ENCODE data around the gene IQSEC1. TPM values are rescaled to one million over a fixed set of nuclear protein-coding genes. Genes with fewer than 3 reads are reported as not detected.

Gene IQSEC1
- total RNA-seq, 6 experiments from 2014 or later: 21.1 to 25.1 (median 21.9) TPM

DNA sequence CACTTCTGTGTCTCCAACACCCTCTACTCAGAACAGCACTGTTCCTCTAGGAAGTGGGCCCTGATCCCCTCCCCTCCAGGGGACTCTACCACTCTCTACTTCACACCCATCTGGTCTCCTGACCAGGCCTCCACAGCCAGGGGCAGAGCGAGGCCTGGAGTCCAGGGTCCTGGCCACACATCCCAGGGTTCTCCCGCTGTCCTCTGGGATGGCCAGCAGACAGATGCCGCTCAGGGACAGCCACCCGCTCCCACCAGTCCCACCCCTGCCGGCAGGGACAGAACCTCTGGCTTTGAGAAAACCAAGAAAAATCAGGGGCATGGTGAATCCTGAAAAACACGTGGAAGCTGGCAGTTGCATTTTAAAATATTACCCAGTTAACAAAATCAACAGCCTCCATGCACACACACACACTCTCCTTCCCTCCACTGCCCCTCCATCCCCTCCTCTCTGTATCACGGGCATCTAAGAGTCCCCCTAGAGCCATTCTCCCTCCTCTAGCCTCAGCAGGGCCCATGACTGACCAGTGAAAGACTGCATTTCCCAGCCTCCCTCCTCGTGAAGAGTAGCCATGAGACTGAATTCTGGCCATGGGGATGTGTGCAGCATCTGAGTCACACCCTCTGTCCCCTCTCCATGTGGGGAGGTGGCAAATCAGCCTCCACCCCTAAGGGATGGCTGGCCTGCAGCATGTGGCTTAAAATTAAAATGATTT, 32.1 kb upstream of the IQSEC1 start:
- Mint-ChIP-seq H3K9me3 (no peaks in the 10 kb centered on the region), H3K4me3 (no peak overlapping the region), H3K27me3 (ENCODE audit: insufficient read depth) (peaks cover 43% of the 10 kb centered on the region), H3K36me3 (ENCODE audit: low read depth) (no peaks in the 10 kb centered on the region), H3K27ac (peak overlapping the region; percentile 20; the same call in 1 of the 2 replicates), H3K4me1 (ENCODE audit: low read depth) (peaks cover 29% of the 10 kb centered on the region)
- DNase-seq: no peak
- TF ChIP-seq, protein P1, sequence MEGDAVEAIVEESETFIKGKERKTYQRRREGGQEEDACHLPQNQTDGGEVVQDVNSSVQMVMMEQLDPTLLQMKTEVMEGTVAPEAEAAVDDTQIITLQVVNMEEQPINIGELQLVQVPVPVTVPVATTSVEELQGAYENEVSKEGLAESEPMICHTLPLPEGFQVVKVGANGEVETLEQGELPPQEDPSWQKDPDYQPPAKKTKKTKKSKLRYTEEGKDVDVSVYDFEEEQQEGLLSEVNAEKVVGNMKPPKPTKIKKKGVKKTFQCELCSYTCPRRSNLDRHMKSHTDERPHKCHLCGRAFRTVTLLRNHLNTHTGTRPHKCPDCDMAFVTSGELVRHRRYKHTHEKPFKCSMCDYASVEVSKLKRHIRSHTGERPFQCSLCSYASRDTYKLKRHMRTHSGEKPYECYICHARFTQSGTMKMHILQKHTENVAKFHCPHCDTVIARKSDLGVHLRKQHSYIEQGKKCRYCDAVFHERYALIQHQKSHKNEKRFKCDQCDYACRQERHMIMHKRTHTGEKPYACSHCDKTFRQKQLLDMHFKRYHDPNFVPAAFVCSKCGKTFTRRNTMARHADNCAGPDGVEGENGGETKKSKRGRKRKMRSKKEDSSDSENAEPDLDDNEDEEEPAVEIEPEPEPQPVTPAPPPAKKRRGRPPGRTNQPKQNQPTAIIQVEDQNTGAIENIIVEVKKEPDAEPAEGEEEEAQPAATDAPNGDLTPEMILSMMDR (IDR thresholded peaks at IDR 0.05): no peak

DNA sequence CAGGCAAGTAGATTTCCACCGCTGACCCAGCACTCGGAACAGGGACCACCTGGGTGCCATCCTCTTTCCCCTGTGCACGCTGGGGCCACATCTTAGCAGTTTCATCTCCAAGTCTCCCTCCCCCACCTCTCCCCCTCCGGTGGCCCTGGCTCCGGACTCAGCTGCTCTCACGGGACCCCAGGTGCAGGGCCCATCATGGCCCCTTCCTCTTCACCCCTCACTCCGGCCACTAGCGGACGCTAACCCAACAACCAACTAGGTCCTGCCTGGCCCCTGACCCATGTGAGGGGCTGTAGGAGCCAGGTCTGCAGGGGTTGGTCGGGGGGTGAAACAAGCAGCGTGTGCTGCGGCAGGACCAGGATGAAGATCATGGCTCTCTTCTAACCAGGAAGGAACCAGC, 31.3 kb upstream of the IQSEC1 start:
- DNase-seq: no peak
- H3K27ac Mint-ChIP-seq: no peak overlapping the region
- H3K36me3 Mint-ChIP-seq (ENCODE audit: low read depth): no peaks in the 10 kb centered on the region
- no peaks in the 10 kb centered on the region for H3K9me3 Mint-ChIP-seq
- no peak overlapping the region for H3K4me3 Mint-ChIP-seq
- TF ChIP-seq, protein P1 (IDR thresholded peaks at IDR 0.05): no peak
- H3K4me1 Mint-ChIP-seq (ENCODE audit: low read depth): peaks cover 28% of the 10 kb centered on the region
- H3K27me3 Mint-ChIP-seq (ENCODE audit: insufficient read depth): peaks cover 44% of the 10 kb centered on the region

DNA sequence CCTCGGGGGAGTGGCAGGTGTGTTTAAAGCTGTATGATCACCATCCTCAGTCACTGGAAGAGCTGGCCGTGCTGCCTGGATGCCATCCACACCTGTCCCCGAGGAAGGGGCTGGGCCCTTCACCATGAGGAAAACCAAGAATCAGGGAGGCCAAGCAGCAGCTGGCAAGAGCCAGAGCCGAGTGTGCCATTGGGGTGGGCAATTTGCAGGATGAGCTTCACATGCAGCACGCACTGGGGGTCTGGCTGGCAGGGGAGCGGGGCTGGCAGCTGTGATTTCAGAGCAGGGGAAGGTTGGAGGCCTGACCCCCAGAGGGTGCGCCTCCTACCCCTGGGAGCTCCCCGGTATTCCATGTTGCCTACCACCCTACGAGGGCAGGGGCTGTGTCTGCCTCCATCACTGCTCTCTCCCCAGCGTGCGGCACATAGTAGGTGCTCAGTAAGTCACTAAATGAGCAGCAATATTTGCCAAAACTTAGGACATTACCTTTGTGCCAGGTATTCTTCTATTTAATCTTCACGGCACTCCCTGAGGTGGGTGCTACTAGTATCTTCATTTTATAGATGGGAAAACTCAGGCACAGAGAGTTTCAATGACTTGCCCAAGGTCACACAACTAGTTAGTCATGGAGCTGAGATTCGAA, 30.3 kb upstream of the IQSEC1 start:
- no peaks in the 10 kb centered on the region for H3K9me3 Mint-ChIP-seq
- H3K27me3 Mint-ChIP-seq (ENCODE audit: insufficient read depth): peaks cover 53% of the 10 kb centered on the region
- TF ChIP-seq, protein P1 (IDR thresholded peaks at IDR 0.05): no peak
- H3K27ac Mint-ChIP-seq: no peak overlapping the region
- no peaks in the 10 kb centered on the region for H3K36me3 Mint-ChIP-seq (ENCODE audit: low read depth)
- peaks cover 28% of the 10 kb centered on the region for H3K4me1 Mint-ChIP-seq (ENCODE audit: low read depth)
- DNase-seq: no peak
- no peak overlapping the region for H3K4me3 Mint-ChIP-seq

DNA sequence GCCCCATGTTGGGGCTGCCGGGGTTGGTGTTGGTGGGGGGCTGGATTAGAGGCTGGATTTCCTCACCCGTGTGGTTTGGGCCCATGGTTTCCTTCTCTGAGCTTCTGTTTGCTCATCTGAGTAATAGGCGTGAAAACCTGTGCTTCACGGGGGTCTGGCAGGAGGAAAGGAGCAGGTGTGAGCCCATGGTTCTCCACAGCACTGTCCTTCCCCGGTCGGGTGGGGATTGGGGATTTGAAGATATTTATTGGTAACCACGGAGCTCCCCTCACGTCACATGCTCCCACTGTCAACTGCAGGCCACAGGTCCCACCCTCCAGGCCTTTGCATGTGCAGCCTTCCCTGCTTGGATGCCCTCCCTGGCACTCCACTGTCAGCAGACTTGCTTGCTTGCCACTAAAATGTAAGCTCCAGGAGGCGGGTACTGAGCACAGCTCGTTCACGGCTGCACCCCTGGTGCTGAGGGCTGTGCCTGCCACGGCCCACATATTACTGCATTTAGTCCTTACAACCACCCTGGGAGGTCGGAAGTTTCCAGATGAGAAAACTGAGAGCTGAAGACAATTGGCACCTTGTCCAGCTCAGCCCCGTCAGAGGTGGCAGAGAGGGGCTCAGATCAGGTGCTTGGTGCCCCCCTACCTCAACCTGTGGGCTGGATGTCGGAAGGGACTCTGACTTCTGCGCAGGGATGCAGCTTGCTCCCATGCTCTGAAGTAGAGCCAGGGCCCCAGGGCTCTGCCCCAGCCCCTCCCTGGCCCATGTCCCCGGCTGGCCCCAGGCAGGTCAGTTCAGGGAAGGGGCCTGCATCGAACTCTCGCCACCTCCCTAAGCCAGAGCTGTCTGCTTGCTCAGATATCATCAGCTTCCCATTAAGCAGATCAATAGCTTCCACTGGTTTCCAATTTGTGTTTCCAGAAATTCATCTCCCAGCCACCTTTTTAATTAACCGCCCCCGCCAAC, 29.4 kb upstream of the IQSEC1 start:
- no peak for DNase-seq
- H3K9me3 Mint-ChIP-seq: no peaks in the 10 kb centered on the region
- H3K27me3 Mint-ChIP-seq (ENCODE audit: insufficient read depth): peaks cover 57% of the 10 kb centered on the region
- H3K27ac Mint-ChIP-seq: no peak overlapping the region
- no peaks in the 10 kb centered on the region for H3K36me3 Mint-ChIP-seq (ENCODE audit: low read depth)
- TF ChIP-seq, protein P1 (IDR thresholded peaks at IDR 0.05): no peak
- H3K4me1 Mint-ChIP-seq (ENCODE audit: low read depth): peaks cover 22% of the 10 kb centered on the region
- H3K4me3 Mint-ChIP-seq: no peak overlapping the region

DNA sequence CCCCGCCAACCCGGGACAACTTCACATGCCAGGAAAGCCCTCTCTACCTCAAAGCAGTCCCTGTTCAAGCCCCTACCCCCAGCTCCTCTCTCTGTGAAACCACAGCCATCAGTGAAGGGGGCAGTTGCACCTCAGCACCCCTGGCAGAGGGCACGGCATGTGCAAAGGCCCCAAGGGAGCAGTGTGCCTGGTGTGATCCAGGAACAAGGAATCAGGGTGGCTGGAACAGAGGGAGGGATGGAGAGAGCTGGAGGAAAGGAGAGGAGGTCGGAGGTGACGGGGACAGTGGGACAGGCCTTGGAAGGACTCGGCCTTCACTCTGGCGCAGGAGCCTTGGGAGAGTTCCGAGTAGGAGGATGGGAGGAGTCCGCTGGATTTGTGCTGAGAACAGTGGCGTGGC, 26.5 kb upstream of the IQSEC1 start:
- Mint-ChIP-seq H3K4me1 (ENCODE audit: low read depth) (no peaks in the 10 kb centered on the region), H3K36me3 (ENCODE audit: low read depth) (no peaks in the 10 kb centered on the region), H3K4me3 (no peak overlapping the region), H3K27ac (no peak overlapping the region), H3K9me3 (no peaks in the 10 kb centered on the region), H3K27me3 (ENCODE audit: insufficient read depth) (peaks cover 65% of the 10 kb centered on the region)
- DNase-seq: no peak
- TF ChIP-seq, protein P1 (IDR thresholded peaks at IDR 0.05): no peak

Data from HFFc6 (cell line).